Lower leg skin (tissue), 4 donors: ENCODE measurements around the gene F3. TPM values are rescaled to one million over a fixed set of nuclear protein-coding genes. Genes with fewer than 3 reads are reported as not detected.

Experiments used
- DNase-seq, 2 donors: peaks; one replicate each; pipeline ENCODE4 v3.0.0-alpha.2; 2019; ENCODE audit warnings: low spot score in 2 of 2
- H3K4me3 ChIP-seq: fragments of 200-600 bp; sonication (generic); 2 replicates; pipeline ENCODE4 v1.5.1; 2017; ENCODE audit warnings: mild to moderate bottlenecking, low read depth; ENCODE audit not compliant: poor library complexity, severe bottlenecking
- POLR2A ChIP-seq, 2 donors: fragments of 450-650 bp; IDR thresholded peaks; one replicate each; pipeline ENCODE4 v1.6.1; 2016 to 2017; ENCODE audit warnings: antibody characterized with exemption in 2 of 2, mild to moderate bottlenecking in 1 of 2, moderate library complexity in 1 of 2
- WGBS, 2 donors: methylation state at CpG; one replicate each; pipeline ENCODE4 v1.1.5; 2018; 5-methylcytosine and 5-hydroxymethylcytosine counted together
- intact Hi-C: fragments of 100-400 bp; cut with DNase I; formaldehyde crosslinking; loops from one replicate; pipeline ENCODE4 v1.15.0; 2023; ENCODE audit warnings: low total_unique reads
- total RNA-seq, 4 donors: library from RNA; depleted of rRNA; stranded (reverse); fragments of >200 nt; gene quantifications; one replicate each; pipeline ENCODE4 v1.1.0, GENCODE V29; 2016
- TF ChIP-seq, protein P1 (sequence below), 3 donors: fragments of 450-650 bp; IDR thresholded peaks; one replicate each; pipeline ENCODE4 v1.5.1; 2016; ENCODE audit warnings: antibody characterized with exemption in 3 of 3, mild to moderate bottlenecking in 3 of 3, moderate library complexity in 2 of 3

F3 gene
- total RNA-seq, 4 donors from 2014 or later = 69.2 to 129 (median 85.9) TPM

DNA sequence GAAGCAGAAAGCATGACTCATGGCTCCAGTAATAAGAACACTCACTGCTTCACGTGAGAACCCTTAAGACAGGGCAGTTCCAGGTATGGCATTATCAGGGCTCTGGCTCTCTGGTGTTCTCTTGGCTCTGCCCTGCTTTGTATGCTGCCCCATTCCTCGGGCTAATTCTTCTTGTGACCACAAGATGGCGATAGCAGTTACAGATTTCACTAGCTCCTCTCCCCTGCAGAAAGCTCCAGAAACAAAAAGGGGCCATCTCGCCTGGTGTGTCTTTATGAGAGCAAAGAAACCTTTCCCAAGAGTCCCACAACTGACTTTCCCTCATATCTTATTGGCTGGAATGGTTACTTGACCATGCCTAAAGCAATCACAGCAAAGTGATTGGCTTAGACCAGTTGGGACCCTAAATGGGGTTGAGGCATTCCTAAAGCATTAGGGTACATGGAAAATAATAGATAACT, 60.1 kb downstream of the F3 start:
- intact Hi-C loops = loop anchor here (10.0 kb wide), 1 partner anchor 323 kb away; no protein-coding TSS in a partner anchor
- 11 to 12% methylated on average over 4 of the region's 4 CpGs for WGBS, 2 donors
- DNase-seq = peak; percentile 20 to 71
- no peak for TF ChIP-seq POLR2A (IDR thresholded peaks at IDR 0.05)
- TF ChIP-seq, protein P1, sequence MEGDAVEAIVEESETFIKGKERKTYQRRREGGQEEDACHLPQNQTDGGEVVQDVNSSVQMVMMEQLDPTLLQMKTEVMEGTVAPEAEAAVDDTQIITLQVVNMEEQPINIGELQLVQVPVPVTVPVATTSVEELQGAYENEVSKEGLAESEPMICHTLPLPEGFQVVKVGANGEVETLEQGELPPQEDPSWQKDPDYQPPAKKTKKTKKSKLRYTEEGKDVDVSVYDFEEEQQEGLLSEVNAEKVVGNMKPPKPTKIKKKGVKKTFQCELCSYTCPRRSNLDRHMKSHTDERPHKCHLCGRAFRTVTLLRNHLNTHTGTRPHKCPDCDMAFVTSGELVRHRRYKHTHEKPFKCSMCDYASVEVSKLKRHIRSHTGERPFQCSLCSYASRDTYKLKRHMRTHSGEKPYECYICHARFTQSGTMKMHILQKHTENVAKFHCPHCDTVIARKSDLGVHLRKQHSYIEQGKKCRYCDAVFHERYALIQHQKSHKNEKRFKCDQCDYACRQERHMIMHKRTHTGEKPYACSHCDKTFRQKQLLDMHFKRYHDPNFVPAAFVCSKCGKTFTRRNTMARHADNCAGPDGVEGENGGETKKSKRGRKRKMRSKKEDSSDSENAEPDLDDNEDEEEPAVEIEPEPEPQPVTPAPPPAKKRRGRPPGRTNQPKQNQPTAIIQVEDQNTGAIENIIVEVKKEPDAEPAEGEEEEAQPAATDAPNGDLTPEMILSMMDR (IDR thresholded peaks at IDR 0.05) = no peak
- H3K4me3 ChIP-seq = no peak overlapping the region

DNA sequence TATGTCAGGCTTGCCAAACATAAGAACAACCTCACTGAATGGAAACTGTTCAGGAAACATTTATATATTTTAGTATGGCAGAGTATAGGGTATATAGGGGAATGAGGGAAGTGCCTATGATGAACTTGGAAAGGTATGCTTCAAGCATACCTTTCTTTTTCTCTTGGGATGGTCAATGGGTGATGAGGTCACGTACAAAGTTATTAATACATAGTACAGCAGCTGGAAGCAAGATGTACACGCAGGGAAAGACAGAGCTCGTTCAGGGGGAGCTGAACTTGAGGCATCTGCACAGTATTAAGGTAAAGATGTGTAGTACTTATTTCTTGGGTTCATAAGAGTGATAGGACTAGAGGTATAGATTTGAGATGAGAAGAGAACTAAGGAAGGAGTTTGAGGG, 61.9 kb downstream of the F3 start:
- no peak overlapping the region for H3K4me3 ChIP-seq
- WGBS, 2 donors = 78 to 86% methylated on average over 3 of the region's 3 CpGs
- no peak for DNase-seq
- intact Hi-C loops = loop anchor here (10.0 kb wide), 1 partner anchor 325 kb away; no protein-coding TSS in a partner anchor
- TF ChIP-seq POLR2A (IDR thresholded peaks at IDR 0.05) = no peak
- TF ChIP-seq, protein P1 (IDR thresholded peaks at IDR 0.05) = no peak

Other genes starting within 250 kb of the F3 start
- gene ABCD3, start 123.4 kb downstream of the F3 start, total RNA-seq = 10 to 100 TPM; 31.3 to 46.6 (median 41.8) TPM